ENCODE measurements around the gene BRINP1.

DNA sequence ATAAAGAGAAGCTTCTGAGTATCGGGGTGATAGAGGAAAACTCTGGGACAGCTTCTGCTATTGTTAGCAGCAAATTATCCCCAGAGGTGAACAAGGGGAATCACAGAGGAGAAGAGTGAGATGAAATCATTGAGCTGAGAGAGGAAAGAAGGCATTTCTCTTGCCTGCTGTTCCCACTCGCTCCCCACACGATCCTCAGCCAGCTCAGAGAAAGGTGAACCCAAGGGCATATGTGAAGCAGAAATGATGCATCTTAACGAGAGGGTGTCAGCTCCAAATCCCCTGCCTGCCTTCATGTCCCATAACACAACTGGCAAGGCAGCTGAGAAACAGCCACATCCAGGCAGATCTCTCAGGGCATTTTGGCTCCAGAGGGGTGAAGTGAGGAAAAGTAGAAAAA is 111.6 kb downstream of the BRINP1 start:
- TF ChIP-seq, protein P1, sequence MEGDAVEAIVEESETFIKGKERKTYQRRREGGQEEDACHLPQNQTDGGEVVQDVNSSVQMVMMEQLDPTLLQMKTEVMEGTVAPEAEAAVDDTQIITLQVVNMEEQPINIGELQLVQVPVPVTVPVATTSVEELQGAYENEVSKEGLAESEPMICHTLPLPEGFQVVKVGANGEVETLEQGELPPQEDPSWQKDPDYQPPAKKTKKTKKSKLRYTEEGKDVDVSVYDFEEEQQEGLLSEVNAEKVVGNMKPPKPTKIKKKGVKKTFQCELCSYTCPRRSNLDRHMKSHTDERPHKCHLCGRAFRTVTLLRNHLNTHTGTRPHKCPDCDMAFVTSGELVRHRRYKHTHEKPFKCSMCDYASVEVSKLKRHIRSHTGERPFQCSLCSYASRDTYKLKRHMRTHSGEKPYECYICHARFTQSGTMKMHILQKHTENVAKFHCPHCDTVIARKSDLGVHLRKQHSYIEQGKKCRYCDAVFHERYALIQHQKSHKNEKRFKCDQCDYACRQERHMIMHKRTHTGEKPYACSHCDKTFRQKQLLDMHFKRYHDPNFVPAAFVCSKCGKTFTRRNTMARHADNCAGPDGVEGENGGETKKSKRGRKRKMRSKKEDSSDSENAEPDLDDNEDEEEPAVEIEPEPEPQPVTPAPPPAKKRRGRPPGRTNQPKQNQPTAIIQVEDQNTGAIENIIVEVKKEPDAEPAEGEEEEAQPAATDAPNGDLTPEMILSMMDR (IDR thresholded peaks at IDR 0.05) = no peak
- TF ChIP-seq POLR2A (IDR thresholded peaks at IDR 0.05) = no peak
